HepG2 (cell line): ENCODE data around the gene INPP5K. TPM values are rescaled to one million over a fixed set of nuclear protein-coding genes. Genes with fewer than 3 reads are reported as not detected.

Experiments
- ATAC-seq: fragments of 200-7000 bp; cut with Tn5 transposase; 3 replicates; pipeline ENCODE4 v1.9.1; 2020; ENCODE audit warnings: mild to moderate bottlenecking, moderate library complexity
- BruUV-seq: library from RNA; stranded (reverse); fragments of 400-500 nt; replicated peaks from 2 replicates; lab custom pipeline; 2021; lab: Mats Ljungman, UMichigan
- CTCF ChIA-PET: fragments of 300-600 bp; formaldehyde crosslinking; extraction: SDS; loops from one replicate; lab custom pipeline; 2021; ENCODE audit warnings: low total read pairs, inconsistent platforms, low intra/inter-chr PET ratio; lab: Yijun Ruan, JAX
- POLR2A ChIA-PET: fragments of 350-600 bp; sonication (Branson Sonifier 250); formaldehyde crosslinking; loops from one replicate; lab custom pipeline; 2020; ENCODE audit warnings: antibody characterized with exemption, inconsistent platforms; lab: Yijun Ruan, JAX
- DNase-seq: peaks from one replicate; pipeline ENCODE4 v3.0.0-alpha.2; 2015; ENCODE audit warnings: low spot score
- FAIRE-seq: peaks from 3 replicates; lab custom pipeline; 2011; peaks lifted over from hg19 to GRCh38; lab: Jason Lieb, UNC
- H2AFZ ChIP-seq: one replicate; pipeline ENCODE4 v1.6.1; 2011; ENCODE audit warnings: low read length, inconsistent platforms
- H3K27ac ChIP-seq: fragments of 300-600 bp; 3 replicates; pipeline ENCODE4 v1.8.0; 2011; ENCODE audit warnings: mixed run types, mild to moderate bottlenecking, mixed read lengths, low read length, inconsistent platforms; ENCODE audit not compliant: insufficient read depth; ENCODE audit errors: extremely low read length
- H3K27me3 ChIP-seq, 2 experiments: fragments of 200-600 bp in 1 of 2; 2 replicates in 1 of 2; 3 replicates in 1 of 2; pipeline versions ENCODE4 v1.6.0 to v1.8.0; 2011; ENCODE audit warnings: low read length in 2 of 2, mild to moderate bottlenecking in 2 of 2, moderate library complexity in 2 of 2, inconsistent platforms in 1 of 2; ENCODE audit not compliant: insufficient read depth in 2 of 2, control insufficient read depth in 1 of 2
- H3K36me3 ChIP-seq, 2 experiments: fragments of 200-600 bp in 1 of 2; replicated peaks in 1 of 2; 2 replicates in 1 of 2; 3 replicates in 1 of 2; pipeline versions ENCODE4 v1.5.1 to v1.8.0; 2011; ENCODE audit warnings: low read length in 2 of 2, inconsistent platforms in 1 of 2; ENCODE audit not compliant: insufficient read depth in 2 of 2, control insufficient read depth in 1 of 2
- H3K4me1 ChIP-seq: 2 replicates; pipeline ENCODE4 v1.5.1; 2012; ENCODE audit warnings: low read length, inconsistent platforms; ENCODE audit not compliant: insufficient read depth
- H3K4me2 ChIP-seq: 2 replicates; pipeline ENCODE4 v1.6.0; 2011; ENCODE audit warnings: low read depth, low read length, inconsistent platforms
- H3K4me3 ChIP-seq, 3 experiments: fragments of 200-600 bp in 1 of 3; sonication (generic), shearing (Covaris generic) in 1 of 3; replicated peaks in 1 of 3; 2 replicates each; pipeline ENCODE4 v1.5.1; 2011 to 2016; ENCODE audit warnings: low read length in 3 of 3, inconsistent platforms in 2 of 3, low read depth in 2 of 3, mild to moderate bottlenecking in 2 of 3, control low read depth in 1 of 3, mixed read lengths in 1 of 3; ENCODE audit not compliant: insufficient read depth in 1 of 3
- H3K79me2 ChIP-seq: one replicate; pipeline ENCODE4 v1.6.1; 2011; ENCODE audit warnings: low read length, inconsistent platforms; ENCODE audit not compliant: insufficient read depth
- H3K9ac ChIP-seq: 2 replicates; pipeline ENCODE4 v1.6.0; 2011; ENCODE audit warnings: mild to moderate bottlenecking, low read depth, low read length, inconsistent platforms; ENCODE audit not compliant: insufficient read depth
- H3K9me3 ChIP-seq: 2 replicates; pipeline ENCODE4 v1.5.1; 2012; ENCODE audit warnings: mild to moderate bottlenecking, low read length
- H4K20me1 ChIP-seq: 2 replicates; pipeline ENCODE4 v1.6.0; 2011; ENCODE audit warnings: inconsistent platforms, mild to moderate bottlenecking, low read length, moderate library complexity; ENCODE audit not compliant: insufficient read depth
- CC2D1A ChIP-seq: sonication (generic); formaldehyde crosslinking; IDR thresholded peaks from 2 replicates; pipeline ENCODE4 v1.8.1; 2023; ENCODE audit warnings: mild to moderate bottlenecking, missing genetic modification reagents
- CHD4 ChIP-seq: fragments of 200-600 bp; sonication (generic); IDR thresholded peaks from 2 replicates; pipeline ENCODE4 v1.7.0; 2017; ENCODE audit warnings: mild to moderate bottlenecking, low read length, borderline replicate concordance
- DNMT3B ChIP-seq: conservative IDR thresholded peaks from 2 replicates; pipeline ENCODE4 v1.6.1; 2016; ENCODE audit warnings: missing biosample characterization, control low read depth
- GFI1 ChIP-seq: sonication (generic); formaldehyde crosslinking; IDR thresholded peaks from 2 replicates; pipeline ENCODE4 v1.5.0; 2020; ENCODE audit warnings: missing genetic modification reagents, mild to moderate bottlenecking, borderline replicate concordance
- HES4 ChIP-seq: sonication (generic); formaldehyde crosslinking; IDR thresholded peaks from 2 replicates; pipeline ENCODE4 v1.9.0; 2021; ENCODE audit warnings: mild to moderate bottlenecking, missing genetic modification reagents, borderline replicate concordance
- JARID2 ChIP-seq: sonication (generic); formaldehyde crosslinking; IDR thresholded peaks from 2 replicates; pipeline ENCODE4 v1.8.1; 2023; ENCODE audit warnings: missing genetic modification reagents, inconsistent platforms; ENCODE audit not compliant: insufficient replicate concordance
- JUN ChIP-seq: sonication (generic); formaldehyde crosslinking; IDR thresholded peaks from 2 replicates; pipeline ENCODE4 v1.4.0; 2020; ENCODE audit warnings: mild to moderate bottlenecking, missing genetic modification reagents
- RFXAP ChIP-seq: sonication (generic); formaldehyde crosslinking; IDR thresholded peaks from 2 replicates; pipeline ENCODE4 v1.4.0; 2020; ENCODE audit warnings: missing genetic modification reagents, borderline replicate concordance
- RNF2 ChIP-seq: fragments of 450-650 bp; conservative IDR thresholded peaks from 2 replicates; pipeline ENCODE4 v1.6.1; 2016; ENCODE audit warnings: low read depth
- TGIF2 ChIP-seq: IDR thresholded peaks from 2 replicates; pipeline ENCODE4 v1.6.1; 2016; ENCODE audit warnings: control low read depth, missing compliant biosample characterization
- ZNF33B ChIP-seq: sonication (generic); formaldehyde crosslinking; IDR thresholded peaks from 2 replicates; pipeline ENCODE4 v1.5.1; 2020; ENCODE audit warnings: mild to moderate bottlenecking, missing genetic modification reagents
- ZNF839 ChIP-seq: sonication (generic); formaldehyde crosslinking; IDR thresholded peaks from 2 replicates; pipeline ENCODE4 v1.4.0; 2020; ENCODE audit warnings: missing genetic modification reagents, mild to moderate bottlenecking, borderline replicate concordance
- WGBS: methylation state at CpG from one replicate; pipeline ENCODE4 v1.1.6; 2017; ENCODE audit warnings: low lambda C conversion rate; 5-methylcytosine and 5-hydroxymethylcytosine counted together
- in situ Hi-C: cut with HindIII; loops from 2 replicates; pipeline ENCODE4 v1.10.0; 2017; ENCODE audit warnings: low pct_unique_long_range_greater_than_20kb; ENCODE audit not compliant: extremely low pct_ligation_motif_present
- intact Hi-C: fragments of 100-400 bp; cut with micrococcal nuclease; formaldehyde crosslinking; loops from one replicate; pipeline ENCODE4 v1.10.0; 2022; ENCODE audit not compliant: unreplicated experiment
- polyA plus RNA-seq, 8 experiments: library from polyadenylated mRNA; depleted of rRNA in 3 of 8; stranded (reverse) in 7 of 8; unstranded in 1 of 8; fragments of >200 nt; fragmentation: Illumina TruSeq in 4 of 8; extraction: Trizol in 4 of 8; gene quantifications; 2 replicates each; pipeline versions ENCODE4 v1.2.1 to v1.2.3, GENCODE V29; 2011 to 2016; ENCODE audit warnings: low read depth in 4 of 8, missing spikeins in 1 of 8, mixed read lengths in 1 of 8; ENCODE audit not compliant: insufficient read depth in 1 of 8
- total RNA-seq, 5 experiments: library from RNA; depleted of rRNA; stranded (reverse); fragments of >200 nt; fragmentation: Illumina TruSeq; extraction: Trizol; gene quantifications; 2 replicates each; pipeline ENCODE4 v1.2.3, GENCODE V29; 2016; ENCODE audit warnings: low read depth in 1 of 5
- TF ChIP-seq, protein P1 (sequence below): sonication (generic); formaldehyde crosslinking; IDR thresholded peaks from 2 replicates; pipeline ENCODE4 v1.9.0; 2021; ENCODE audit warnings: mild to moderate bottlenecking, missing genetic modification reagents
- TF ChIP-seq, protein P2 (sequence below): sonication (generic); formaldehyde crosslinking; IDR thresholded peaks from 2 replicates; pipeline ENCODE4 v1.4.0; 2020; ENCODE audit warnings: missing genetic modification reagents, borderline replicate concordance

INPP5K gene
- total and polyA plus RNA-seq, 2 of the 13 experiments (the other 11 are each of a cell fraction or from before 2014, with no cell fraction given): 4.8 to 9.6 TPM

DNA sequence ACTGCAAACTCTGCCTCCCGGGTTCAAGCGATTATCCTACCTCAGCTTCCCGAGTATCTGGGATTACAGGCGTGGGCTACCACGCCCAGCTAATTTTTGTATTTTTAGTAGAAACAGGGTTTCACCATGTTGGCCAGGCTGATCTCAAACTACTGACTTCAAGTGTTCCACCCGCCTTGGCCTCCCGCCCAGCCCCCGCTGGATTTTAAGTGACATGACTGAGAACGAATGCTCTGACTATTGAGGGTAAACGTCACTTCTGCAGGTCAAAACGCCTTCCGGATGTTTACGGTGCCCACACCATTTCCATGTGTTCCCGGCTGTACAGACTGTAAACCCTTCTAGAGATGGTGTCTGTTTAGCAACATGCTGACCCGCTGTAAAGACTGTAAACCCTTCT lies 23.4 kb upstream of the INPP5K start (continued):
- TF ChIP-seq, protein P1, sequence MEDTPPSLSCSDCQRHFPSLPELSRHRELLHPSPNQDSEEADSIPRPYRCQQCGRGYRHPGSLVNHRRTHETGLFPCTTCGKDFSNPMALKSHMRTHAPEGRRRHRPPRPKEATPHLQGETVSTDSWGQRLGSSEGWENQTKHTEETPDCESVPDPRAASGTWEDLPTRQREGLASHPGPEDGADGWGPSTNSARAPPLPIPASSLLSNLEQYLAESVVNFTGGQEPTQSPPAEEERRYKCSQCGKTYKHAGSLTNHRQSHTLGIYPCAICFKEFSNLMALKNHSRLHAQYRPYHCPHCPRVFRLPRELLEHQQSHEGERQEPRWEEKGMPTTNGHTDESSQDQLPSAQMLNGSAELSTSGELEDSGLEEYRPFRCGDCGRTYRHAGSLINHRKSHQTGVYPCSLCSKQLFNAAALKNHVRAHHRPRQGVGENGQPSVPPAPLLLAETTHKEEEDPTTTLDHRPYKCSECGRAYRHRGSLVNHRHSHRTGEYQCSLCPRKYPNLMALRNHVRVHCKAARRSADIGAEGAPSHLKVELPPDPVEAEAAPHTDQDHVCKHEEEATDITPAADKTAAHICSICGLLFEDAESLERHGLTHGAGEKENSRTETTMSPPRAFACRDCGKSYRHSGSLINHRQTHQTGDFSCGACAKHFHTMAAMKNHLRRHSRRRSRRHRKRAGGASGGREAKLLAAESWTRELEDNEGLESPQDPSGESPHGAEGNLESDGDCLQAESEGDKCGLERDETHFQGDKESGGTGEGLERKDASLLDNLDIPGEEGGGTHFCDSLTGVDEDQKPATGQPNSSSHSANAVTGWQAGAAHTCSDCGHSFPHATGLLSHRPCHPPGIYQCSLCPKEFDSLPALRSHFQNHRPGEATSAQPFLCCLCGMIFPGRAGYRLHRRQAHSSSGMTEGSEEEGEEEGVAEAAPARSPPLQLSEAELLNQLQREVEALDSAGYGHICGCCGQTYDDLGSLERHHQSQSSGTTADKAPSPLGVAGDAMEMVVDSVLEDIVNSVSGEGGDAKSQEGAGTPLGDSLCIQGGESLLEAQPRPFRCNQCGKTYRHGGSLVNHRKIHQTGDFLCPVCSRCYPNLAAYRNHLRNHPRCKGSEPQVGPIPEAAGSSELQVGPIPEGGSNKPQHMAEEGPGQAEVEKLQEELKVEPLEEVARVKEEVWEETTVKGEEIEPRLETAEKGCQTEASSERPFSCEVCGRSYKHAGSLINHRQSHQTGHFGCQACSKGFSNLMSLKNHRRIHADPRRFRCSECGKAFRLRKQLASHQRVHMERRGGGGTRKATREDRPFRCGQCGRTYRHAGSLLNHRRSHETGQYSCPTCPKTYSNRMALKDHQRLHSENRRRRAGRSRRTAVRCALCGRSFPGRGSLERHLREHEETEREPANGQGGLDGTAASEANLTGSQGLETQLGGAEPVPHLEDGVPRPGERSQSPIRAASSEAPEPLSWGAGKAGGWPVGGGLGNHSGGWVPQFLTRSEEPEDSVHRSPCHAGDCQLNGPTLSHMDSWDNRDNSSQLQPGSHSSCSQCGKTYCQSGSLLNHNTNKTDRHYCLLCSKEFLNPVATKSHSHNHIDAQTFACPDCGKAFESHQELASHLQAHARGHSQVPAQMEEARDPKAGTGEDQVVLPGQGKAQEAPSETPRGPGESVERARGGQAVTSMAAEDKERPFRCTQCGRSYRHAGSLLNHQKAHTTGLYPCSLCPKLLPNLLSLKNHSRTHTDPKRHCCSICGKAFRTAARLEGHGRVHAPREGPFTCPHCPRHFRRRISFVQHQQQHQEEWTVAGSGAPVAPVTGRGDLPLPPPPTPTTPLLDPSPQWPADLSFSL: no peak
- no peak for TF ChIP-seq ZNF839
- no peak for TF ChIP-seq RFXAP (CRISPR knock-in tag)
- TF ChIP-seq HES4: no peak

DNA sequence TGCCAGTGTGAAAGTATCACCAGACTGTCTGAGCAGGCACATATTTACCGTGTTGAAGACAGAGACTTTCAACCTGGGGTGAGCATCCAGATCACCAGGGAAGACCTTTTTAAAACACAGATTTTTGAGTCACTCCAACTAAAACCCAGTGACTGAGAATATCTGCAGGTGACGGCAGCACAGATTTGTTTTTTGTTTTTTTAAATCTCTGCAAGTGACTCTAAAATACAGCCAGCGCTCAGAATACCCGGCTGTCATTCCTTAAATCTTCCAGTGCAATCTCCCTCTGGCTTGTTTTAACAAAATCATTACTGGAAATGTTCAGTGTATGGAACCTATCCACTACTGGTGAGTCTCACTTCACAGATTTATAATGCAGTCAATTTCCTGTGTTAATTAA lies 19.3 kb upstream of the INPP5K start:
- Histone ChIP-seq H3K9me3 (no peaks in the 10 kb centered on the region), H3K9ac (no peak overlapping the region), H3K4me2 (no peak overlapping the region), H2AFZ (no peak overlapping the region), H4K20me1 (no peaks in the 10 kb centered on the region), H3K27ac (no peak overlapping the region), H3K4me1 (no peaks in the 10 kb centered on the region), H3K79me2 (no peaks in the 10 kb centered on the region), H3K27me3 (no peaks in the 10 kb centered on the region), H3K36me3 (peaks cover 10 to 65% of the 10 kb centered on the region in 2 experiments), H3K4me3 (no peak overlapping the region)
- no peak for FAIRE-seq
- in situ Hi-C loops: no loop called here
- CTCF ChIA-PET: interaction anchor here (0.6 kb wide), 1 partner anchor 172 kb away, joined by 4 read pairs; no protein-coding TSS in a partner anchor
- POLR2A ChIA-PET: no interaction called here
- TF ChIP-seq CHD4 (no peak), CC2D1A (CRISPR knock-in tag) (no peak), GFI1 (CRISPR knock-in tag) (no peak), JUN (no peak), TGIF2 (CRISPR knock-in tag) (no peak), RNF2 (no peak), DNMT3B (no peak), JARID2 (CRISPR knock-in tag) (no peak), ZNF33B (CRISPR knock-in tag) (no peak)
- TF ChIP-seq, protein P2, sequence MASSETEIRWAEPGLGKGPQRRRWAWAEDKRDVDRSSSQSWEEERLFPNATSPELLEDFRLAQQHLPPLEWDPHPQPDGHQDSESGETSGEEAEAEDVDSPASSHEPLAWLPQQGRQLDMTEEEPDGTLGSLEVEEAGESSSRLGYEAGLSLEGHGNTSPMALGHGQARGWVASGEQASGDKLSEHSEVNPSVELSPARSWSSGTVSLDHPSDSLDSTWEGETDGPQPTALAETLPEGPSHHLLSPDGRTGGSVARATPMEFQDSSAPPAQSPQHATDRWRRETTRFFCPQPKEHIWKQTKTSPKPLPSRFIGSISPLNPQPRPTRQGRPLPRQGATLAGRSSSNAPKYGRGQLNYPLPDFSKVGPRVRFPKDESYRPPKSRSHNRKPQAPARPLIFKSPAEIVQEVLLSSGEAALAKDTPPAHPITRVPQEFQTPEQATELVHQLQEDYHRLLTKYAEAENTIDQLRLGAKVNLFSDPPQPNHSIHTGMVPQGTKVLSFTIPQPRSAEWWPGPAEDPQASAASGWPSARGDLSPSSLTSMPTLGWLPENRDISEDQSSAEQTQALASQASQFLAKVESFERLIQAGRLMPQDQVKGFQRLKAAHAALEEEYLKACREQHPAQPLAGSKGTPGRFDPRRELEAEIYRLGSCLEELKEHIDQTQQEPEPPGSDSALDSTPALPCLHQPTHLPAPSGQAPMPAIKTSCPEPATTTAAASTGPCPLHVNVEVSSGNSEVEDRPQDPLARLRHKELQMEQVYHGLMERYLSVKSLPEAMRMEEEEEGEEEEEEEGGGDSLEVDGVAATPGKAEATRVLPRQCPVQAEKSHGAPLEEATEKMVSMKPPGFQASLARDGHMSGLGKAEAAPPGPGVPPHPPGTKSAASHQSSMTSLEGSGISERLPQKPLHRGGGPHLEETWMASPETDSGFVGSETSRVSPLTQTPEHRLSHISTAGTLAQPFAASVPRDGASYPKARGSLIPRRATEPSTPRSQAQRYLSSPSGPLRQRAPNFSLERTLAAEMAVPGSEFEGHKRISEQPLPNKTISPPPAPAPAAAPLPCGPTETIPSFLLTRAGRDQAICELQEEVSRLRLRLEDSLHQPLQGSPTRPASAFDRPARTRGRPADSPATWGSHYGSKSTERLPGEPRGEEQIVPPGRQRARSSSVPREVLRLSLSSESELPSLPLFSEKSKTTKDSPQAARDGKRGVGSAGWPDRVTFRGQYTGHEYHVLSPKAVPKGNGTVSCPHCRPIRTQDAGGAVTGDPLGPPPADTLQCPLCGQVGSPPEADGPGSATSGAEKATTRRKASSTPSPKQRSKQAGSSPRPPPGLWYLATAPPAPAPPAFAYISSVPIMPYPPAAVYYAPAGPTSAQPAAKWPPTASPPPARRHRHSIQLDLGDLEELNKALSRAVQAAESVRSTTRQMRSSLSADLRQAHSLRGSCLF: no peak
- intact Hi-C loops: no loop called here
- WGBS: 96% methylated on average over 4 of the region's 4 CpGs
- ATAC-seq: no peak
- no TSS peak for BruUV-seq
- DNase-seq: no peak
